Adipocyte (in vitro differentiated cells): ENCODE results near the gene CMTM2.
"Not testable (repeated sequence)": the region's sequence is repeated elsewhere in the genome, so short reads cannot be mapped to it uniquely, and the experiment has no call there.

Experiments used
- DNase-seq: peaks from one replicate; pipeline ENCODE4 v3.0.0-alpha.2; 2015; ENCODE audit warnings: low read depth
- H3K27me3 ChIP-seq: replicated peaks from 2 replicates; pipeline ENCODE4 v1.7.0; 2013; ENCODE audit warnings: mild to moderate bottlenecking, low read length, moderate library complexity; ENCODE audit not compliant: control insufficient read depth, insufficient read depth
- H3K36me3 ChIP-seq: 2 replicates; pipeline ENCODE4 v1.7.0; 2013; ENCODE audit warnings: low read length, mild to moderate bottlenecking, moderate library complexity; ENCODE audit not compliant: control insufficient read depth, insufficient read depth, severe bottlenecking
- H3K4me1 ChIP-seq: 2 replicates; pipeline ENCODE4 v1.7.0; 2013; ENCODE audit warnings: mild to moderate bottlenecking, low read length, moderate library complexity; ENCODE audit not compliant: control insufficient read depth, insufficient read depth
- H3K4me3 ChIP-seq: 2 replicates; pipeline ENCODE4 v1.7.0; 2013; ENCODE audit warnings: mild to moderate bottlenecking, low read length, moderate library complexity
- H3K9ac ChIP-seq: 2 replicates; pipeline ENCODE4 v1.7.0; 2013; ENCODE audit warnings: mild to moderate bottlenecking, low read length, moderate library complexity
- H3K9me3 ChIP-seq: 2 replicates; pipeline ENCODE4 v1.7.0; 2013; ENCODE audit warnings: mild to moderate bottlenecking, low read length, moderate library complexity; ENCODE audit not compliant: control insufficient read depth

Gene CMTM2

DNA sequence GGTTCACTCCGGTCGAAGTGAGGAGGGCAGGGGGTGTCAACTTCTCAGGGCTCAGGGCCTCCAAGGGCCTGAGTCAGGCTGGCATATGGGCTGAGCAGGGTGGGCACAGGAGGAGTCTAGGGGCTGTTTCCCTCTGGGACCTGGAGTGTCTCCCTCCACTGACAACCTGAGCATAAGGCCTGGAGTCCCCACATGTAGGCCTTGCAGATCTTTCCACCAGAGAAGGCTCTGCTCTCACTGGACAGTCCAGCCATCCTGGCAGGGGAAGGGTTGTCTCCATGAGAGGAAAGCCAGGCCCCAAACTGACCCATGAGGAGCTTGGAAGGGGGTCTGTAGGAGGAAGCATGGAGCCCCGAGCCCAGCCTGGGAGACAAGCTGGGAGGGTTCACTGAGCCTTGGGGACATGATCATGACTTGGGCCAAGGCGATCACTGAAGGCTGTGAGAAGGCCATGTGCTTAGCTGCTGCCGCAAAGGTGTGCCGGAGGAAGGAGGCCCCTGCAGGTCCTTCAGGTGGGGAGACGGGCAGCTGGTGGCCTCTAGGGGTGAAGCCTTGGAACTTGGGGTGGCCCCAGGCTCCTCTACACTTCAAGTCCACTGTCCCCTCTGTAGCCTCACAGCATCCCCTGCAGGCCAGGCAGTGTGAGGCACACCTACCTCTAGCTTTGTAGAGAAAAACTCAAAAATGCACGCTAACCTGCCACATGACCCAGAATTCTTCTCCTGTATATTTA, 9.9 kb downstream of the CMTM2 start:
- no peaks in the 10 kb centered on the region for H3K4me1 ChIP-seq
- H3K4me3 ChIP-seq = no peak overlapping the region
- H3K9me3 ChIP-seq = peaks cover 3% of the 10 kb centered on the region
- no peaks in the 10 kb centered on the region for H3K27me3 ChIP-seq
- H3K36me3 ChIP-seq = no peaks in the 10 kb centered on the region
- H3K9ac ChIP-seq = no peak overlapping the region
- DNase-seq = no peak

DNA sequence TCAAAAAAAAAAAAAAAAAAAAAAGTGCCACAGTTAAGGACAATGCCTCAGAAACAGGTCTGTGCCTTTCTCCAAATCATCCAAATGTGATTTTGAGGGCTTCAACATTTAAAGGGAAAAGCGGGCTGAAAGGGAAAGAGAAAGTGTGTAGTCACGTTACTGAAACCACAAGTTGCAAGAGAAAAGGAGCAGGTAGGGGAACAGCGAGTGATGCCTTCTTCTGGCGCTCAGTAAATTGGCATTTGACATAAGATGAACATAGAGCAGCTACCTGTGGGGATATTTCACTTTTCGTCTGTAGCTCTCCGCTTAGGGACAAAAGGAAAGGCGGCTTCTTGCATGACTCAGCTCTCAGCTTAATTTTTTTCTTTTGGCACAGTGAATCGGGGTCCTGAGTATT, 11.1 kb downstream of the CMTM2 start:
- H3K4me3 ChIP-seq = no peak overlapping the region
- DNase-seq = no peak
- H3K9me3 ChIP-seq = peaks cover 3% of the 10 kb centered on the region
- no peaks in the 10 kb centered on the region for H3K4me1 ChIP-seq
- H3K36me3 ChIP-seq = no peaks in the 10 kb centered on the region
- H3K27me3 ChIP-seq = peaks cover 5% of the 10 kb centered on the region
- no peak overlapping the region for H3K9ac ChIP-seq

DNA sequence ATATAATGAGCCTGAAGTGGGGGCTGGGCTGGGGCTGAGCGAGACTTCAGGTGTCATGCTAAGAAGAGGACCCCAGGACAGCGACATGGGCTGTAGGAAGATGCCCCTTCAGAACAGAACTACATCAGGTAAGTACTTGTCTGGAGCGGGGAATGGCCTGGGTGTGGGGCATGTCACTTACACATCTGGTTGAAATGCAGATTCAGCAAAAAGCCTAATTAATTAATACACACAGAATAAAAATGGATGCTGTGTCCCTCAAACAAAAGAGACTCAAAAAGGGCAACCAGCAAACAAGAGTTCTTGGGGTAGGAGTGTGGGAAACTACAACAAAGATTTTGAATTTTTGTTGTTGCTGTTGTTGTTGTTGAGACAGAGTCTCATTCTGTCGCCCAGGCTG, 11.8 kb downstream of the CMTM2 start:
- Histone ChIP-seq H3K4me1 (no peaks in the 10 kb centered on the region), H3K4me3 (no peak overlapping the region), H3K36me3 (no peaks in the 10 kb centered on the region), H3K27me3 (peaks cover 5% of the 10 kb centered on the region), H3K9me3 (peaks cover 3% of the 10 kb centered on the region), H3K9ac (no peak overlapping the region)
- DNase-seq = no peak

DNA sequence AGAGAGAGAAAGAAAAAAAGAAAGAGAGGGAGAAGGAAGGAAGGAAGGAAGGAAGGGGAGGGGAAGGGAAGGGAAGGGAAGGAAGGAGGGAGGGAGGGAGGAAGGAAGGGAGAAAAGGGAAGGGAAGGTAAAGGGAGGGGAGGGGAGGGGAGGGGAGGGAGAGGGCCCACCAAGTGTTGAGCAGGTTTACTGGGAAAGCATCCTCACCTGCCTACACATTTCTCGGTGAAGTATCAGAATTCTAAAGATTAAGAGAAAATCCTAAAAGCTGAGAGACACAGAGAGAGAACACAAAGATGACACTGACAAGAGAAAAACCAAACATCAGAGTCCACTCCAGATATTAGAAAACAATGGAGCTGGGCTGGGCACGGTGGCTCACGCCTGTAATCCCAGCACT, 13.0 kb downstream of the CMTM2 start:
- no peak for DNase-seq
- Histone ChIP-seq H3K9ac (no peak overlapping the region), H3K4me1 (no peaks in the 10 kb centered on the region), H3K27me3 (peaks cover 5% of the 10 kb centered on the region), H3K36me3 (no peaks in the 10 kb centered on the region), H3K9me3 (peaks cover 3% of the 10 kb centered on the region), H3K4me3 (no peak overlapping the region)

DNA sequence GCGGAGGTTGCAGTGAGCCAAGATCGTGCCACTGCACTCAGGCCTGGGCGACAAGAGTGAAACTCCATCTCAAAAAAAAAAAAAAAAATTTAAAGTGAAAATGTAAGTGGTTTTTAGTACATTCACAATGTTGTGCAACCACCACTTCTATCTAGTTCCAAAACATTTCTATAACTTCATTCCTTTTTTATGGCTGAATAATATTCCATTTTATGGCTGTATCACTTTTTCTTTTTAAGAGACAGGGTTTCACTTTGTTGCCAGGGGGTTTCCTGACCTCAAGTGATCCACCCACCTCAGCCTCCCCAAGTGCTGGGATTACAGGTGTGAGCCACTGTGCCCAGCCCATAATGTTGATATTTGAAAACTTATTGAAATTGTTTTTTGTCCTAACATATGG, 13.6 kb downstream of the CMTM2 start:
- H3K27me3 ChIP-seq = peaks cover 5% of the 10 kb centered on the region
- H3K4me1 ChIP-seq = no peaks in the 10 kb centered on the region
- H3K36me3 ChIP-seq = no peaks in the 10 kb centered on the region
- H3K4me3 ChIP-seq = no peak overlapping the region
- DNase-seq = no peak
- H3K9ac ChIP-seq = no peak overlapping the region
- H3K9me3 ChIP-seq = peaks cover 3% of the 10 kb centered on the region

DNA sequence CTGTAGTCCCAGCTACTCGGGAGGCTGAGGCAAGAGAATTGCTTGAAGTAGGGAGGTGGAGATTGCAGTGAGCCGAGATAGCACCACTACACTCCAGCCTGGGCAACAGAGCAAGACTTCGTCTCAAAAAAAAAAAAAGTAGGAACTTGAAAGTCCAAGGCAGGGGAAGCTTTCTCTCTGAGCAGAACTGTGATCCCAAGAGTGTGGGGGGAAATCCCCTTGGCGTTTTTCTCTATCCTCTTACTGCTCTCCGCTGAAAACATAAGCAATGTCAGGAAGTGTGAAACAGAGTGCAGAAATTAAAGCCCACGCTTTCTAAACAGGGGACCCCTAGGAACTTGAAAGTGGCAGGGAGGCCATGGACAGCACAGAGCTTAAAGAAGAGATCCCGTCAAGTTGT, 15.5 kb downstream of the CMTM2 start:
- Histone ChIP-seq H3K36me3 (no peaks in the 10 kb centered on the region), H3K27me3 (peaks cover 5% of the 10 kb centered on the region), H3K4me3 (no peak overlapping the region), H3K4me1 (no peaks in the 10 kb centered on the region), H3K9ac (no peak overlapping the region), H3K9me3 (peaks cover 3% of the 10 kb centered on the region)
- DNase-seq = no peak

DNA sequence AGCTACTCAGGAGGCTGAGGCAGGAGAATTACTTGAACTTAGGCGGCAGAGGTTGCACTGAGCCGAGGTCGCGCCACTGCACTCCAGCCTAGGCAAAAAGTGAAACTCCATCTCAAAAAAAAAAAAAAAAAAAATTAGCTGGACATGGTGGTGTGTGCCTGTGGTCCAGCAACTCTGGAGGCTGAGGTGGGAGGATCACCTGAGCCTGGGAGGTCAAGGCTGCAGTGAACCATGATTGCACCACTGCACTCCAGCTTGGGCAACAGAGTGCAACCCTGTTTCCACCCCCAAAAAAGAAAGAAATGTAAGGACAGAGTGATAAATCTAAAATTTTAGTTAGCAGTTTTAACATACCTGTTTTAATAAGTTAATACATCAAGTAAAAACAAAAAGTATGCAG, 17.3 kb downstream of the CMTM2 start:
- not testable (repeated sequence) for H3K4me1 ChIP-seq, H3K36me3 ChIP-seq, H3K4me3 ChIP-seq, H3K27me3 ChIP-seq, H3K9ac ChIP-seq, H3K9me3 ChIP-seq, DNase-seq

DNA sequence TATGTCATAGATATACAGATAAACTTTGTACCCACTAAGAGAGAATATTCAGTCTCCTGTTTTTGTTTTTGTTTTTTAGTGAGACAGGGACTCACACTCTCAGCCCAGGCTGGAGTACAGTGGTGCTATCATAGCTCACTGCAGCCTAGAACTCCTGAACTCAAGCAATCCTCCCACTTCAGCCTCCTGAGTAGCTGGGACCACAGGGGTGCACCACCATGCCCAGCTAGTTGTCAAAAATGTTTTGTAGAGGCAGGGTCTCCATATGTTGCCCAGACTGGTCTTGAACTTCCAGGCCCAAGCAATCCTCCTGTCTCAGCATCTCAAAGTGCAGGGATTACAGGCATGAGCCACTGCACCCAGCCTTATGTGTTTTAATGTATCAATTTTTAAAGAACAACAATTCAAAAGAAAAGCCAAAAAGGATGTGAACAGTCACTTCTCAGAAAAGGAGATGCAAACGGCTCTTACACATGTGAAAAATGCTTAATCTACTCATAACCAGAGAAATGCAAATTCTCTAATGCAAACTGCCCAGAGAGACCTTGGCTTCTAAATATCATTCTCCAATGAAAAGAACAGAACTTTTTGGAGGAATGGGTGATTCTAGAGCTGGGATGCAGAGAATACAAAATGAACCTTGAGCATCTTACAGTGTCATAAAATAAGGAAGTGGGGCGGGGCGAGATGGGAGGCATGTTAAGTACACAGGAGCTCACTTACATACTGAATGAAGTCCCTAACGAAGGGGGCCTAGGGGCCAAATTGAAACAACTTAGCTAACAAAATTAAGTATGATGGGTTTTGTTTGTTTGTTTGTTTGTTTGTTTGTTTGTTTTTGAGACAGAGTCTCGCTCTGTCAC, 18.0 kb downstream of the CMTM2 start:
- H3K36me3 ChIP-seq = no peaks in the 10 kb centered on the region
- H3K27me3 ChIP-seq = peaks cover 5% of the 10 kb centered on the region
- H3K4me3 ChIP-seq = no peak overlapping the region
- H3K4me1 ChIP-seq = no peaks in the 10 kb centered on the region
- no peak overlapping the region for H3K9ac ChIP-seq
- DNase-seq = no peak
- H3K9me3 ChIP-seq = peaks cover 3% of the 10 kb centered on the region

DNA sequence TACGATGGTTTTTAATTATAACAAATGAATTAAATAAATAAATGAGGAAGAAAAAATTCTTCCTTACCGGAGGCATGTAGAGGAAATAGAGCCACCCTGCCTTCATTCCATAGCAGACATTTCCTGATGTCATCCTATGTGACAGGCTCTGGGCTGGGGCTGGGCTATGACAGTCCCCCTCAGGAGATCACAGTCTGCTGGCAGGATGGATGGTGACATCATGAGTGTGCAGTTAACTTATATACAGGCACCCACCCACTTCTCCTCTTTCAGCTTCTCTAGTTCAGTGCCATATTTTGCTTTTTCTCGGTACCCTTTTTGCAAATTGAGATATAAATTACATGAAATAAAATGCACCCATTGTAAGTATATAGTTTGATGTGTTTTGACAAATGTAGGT, 18.8 kb downstream of the CMTM2 start:
- Histone ChIP-seq H3K4me1 (no peaks in the 10 kb centered on the region), H3K9me3 (peaks cover 3% of the 10 kb centered on the region), H3K27me3 (peaks cover 5% of the 10 kb centered on the region), H3K36me3 (no peaks in the 10 kb centered on the region), H3K9ac (no peak overlapping the region), H3K4me3 (no peak overlapping the region)
- DNase-seq = no peak

DNA sequence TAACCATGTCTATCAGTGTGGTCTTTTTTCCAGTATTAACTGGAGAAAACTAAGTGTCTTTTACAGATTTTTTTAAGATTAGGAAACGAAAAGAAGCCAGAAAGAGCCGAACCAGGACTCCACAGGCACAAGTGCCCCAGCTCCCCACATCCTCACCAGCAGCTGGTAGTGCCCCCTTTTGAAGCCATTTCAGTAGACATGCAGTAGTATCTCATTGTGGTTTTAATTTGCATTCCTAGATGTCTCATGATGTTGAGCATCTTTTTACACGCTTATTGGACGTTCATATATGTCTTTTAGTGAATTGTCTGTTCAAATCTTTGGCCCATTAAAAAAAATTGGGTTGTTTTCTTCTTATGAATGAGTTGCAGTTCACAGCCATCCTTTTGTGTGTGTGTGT, 20.5 kb downstream of the CMTM2 start:
- no peak for DNase-seq
- Histone ChIP-seq H3K27me3 (peaks cover 4% of the 10 kb centered on the region), H3K4me1 (peaks cover 6% of the 10 kb centered on the region), H3K36me3 (no peaks in the 10 kb centered on the region), H3K9me3 (no peaks in the 10 kb centered on the region), H3K4me3 (no peak overlapping the region), H3K9ac (no peak overlapping the region)

DNA sequence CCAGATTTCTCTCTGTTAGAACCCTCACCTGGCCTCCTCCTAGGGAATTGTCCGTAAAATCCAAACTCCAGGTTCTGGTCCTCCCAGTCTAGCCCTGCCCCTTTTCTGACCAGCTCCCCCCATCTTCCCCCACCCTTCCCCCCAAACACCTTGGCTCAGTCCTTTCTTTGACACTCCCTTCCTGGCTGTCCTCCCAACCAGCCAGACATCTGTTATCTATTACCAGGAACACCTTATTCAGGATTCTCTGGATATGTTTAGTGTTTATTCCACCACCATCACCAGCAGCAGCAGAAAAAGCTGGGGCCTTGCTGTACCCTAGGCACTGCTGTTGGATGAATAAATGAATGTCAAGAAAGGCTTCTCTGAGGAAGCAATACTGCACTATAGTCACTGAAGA, 21.2 kb downstream of the CMTM2 start:
- H3K27me3 ChIP-seq = no peaks in the 10 kb centered on the region
- H3K4me1 ChIP-seq = peaks cover 6% of the 10 kb centered on the region
- no peaks in the 10 kb centered on the region for H3K36me3 ChIP-seq
- no peak overlapping the region for H3K9ac ChIP-seq
- H3K9me3 ChIP-seq = no peaks in the 10 kb centered on the region
- no peak overlapping the region for H3K4me3 ChIP-seq
- no peak for DNase-seq
